H1 (cell line): ENCODE measurements around the gene LAMTOR3.
"Not testable (repeated sequence)": the region's sequence is repeated elsewhere in the genome, so short reads cannot be mapped to it uniquely, and the experiment has no call there.

Experiments
- CHD1 ChIP-seq: IDR thresholded peaks from 2 replicates; pipeline ENCODE4 v1.6.1; 2012; ENCODE audit warnings: low read depth, low read length, improper control_type of control experiment
- CHD2 ChIP-seq: IDR thresholded peaks from 2 replicates; pipeline ENCODE4 v1.6.1; 2012; ENCODE audit warnings: low read length, improper control_type of control experiment
- EP300 ChIP-seq, 2 experiments: IDR thresholded peaks; 1 replicate in 1 of 2; 2 replicates in 1 of 2; pipeline ENCODE4 v1.6.1; 2011 to 2012; ENCODE audit warnings: low read depth in 2 of 2, low read length in 2 of 2, mild to moderate bottlenecking in 2 of 2, borderline replicate concordance in 1 of 2, inconsistent platforms in 1 of 2, moderate library complexity in 1 of 2
- POLR2A ChIP-seq, 2 experiments: IDR thresholded peaks; 1 replicate in 1 of 2; 2 replicates in 1 of 2; pipeline ENCODE4 v1.6.1; 2011; ENCODE audit warnings: low read depth in 2 of 2, low read length in 2 of 2, mild to moderate bottlenecking in 2 of 2; ENCODE audit errors: control extremely low read depth in 1 of 2
- SIN3A ChIP-seq, 2 experiments: IDR thresholded peaks in 1 of 2; conservative IDR thresholded peaks in 1 of 2; 2 replicates each; pipeline ENCODE4 v1.6.1; 2011 to 2012; ENCODE audit warnings: low read length in 2 of 2, improper control_type of control experiment in 1 of 2, low read depth in 1 of 2, mild to moderate bottlenecking in 1 of 2
- SP2 ChIP-seq: IDR thresholded peaks from 2 replicates; pipeline ENCODE4 v1.6.1; 2012; ENCODE audit warnings: mild to moderate bottlenecking, low read length, inconsistent platforms
- TAF1 ChIP-seq: IDR thresholded peaks from 2 replicates; pipeline ENCODE4 v1.6.1; 2011; ENCODE audit warnings: mild to moderate bottlenecking, low read depth, low read length
- TEAD4 ChIP-seq: IDR thresholded peaks from 2 replicates; pipeline ENCODE4 v1.6.1; 2012; ENCODE audit warnings: low read depth, low read length, inconsistent platforms, mixed read lengths
- TF ChIP-seq, protein P1 (sequence below), 3 experiments: IDR thresholded peaks; 1 replicate in 2 of 3; 2 replicates in 1 of 3; pipeline versions ENCODE4 v1.5.1 to v1.6.1; 2011; ENCODE audit warnings: low read length in 3 of 3, mild to moderate bottlenecking in 3 of 3, inconsistent platforms in 2 of 3, low read depth in 1 of 3, moderate library complexity in 1 of 3; ENCODE audit not compliant: insufficient read depth in 1 of 3; ENCODE audit errors: control extremely low read depth in 1 of 3

DNA sequence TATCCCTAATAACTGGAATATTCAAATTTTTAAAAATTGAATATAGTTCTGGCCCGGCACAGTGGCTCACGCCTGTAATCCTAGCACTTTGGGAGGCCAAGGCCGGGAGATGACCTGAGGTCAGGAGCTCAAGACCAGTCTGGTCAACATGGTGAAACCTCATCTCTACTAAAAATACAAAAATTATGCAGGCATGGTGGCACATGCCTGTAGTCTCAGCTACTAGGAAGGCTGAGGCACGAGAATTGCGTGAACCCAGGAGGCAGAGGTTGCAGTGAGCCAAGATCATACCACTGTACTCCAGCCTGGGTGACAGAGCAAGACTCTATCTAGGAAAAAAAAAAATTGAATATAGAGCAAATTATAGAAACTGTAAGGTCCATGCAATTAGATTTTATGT, 64.2 kb downstream of the LAMTOR3 start:
- not testable (repeated sequence) for TF ChIP-seq SIN3A (conservative IDR thresholded peaks at IDR 0.05 in 1 of 2, IDR thresholded peaks at IDR 0.05 in 1 of 2; ENCODE audit: low read depth in 1 of 2, low read length in 2 of 2); TAF1; EP300 (IDR thresholded peaks at IDR 0.05; ENCODE audit: borderline replicate concordance in 1 of 2, low read depth in 2 of 2, low read length in 2 of 2); CHD1; CHD2; SP2; POLR2A (IDR thresholded peaks at IDR 0.05; ENCODE audit: control extremely low read depth in 1 of 2, low read depth in 2 of 2, low read length in 2 of 2); TEAD4
- TF ChIP-seq, protein P1, sequence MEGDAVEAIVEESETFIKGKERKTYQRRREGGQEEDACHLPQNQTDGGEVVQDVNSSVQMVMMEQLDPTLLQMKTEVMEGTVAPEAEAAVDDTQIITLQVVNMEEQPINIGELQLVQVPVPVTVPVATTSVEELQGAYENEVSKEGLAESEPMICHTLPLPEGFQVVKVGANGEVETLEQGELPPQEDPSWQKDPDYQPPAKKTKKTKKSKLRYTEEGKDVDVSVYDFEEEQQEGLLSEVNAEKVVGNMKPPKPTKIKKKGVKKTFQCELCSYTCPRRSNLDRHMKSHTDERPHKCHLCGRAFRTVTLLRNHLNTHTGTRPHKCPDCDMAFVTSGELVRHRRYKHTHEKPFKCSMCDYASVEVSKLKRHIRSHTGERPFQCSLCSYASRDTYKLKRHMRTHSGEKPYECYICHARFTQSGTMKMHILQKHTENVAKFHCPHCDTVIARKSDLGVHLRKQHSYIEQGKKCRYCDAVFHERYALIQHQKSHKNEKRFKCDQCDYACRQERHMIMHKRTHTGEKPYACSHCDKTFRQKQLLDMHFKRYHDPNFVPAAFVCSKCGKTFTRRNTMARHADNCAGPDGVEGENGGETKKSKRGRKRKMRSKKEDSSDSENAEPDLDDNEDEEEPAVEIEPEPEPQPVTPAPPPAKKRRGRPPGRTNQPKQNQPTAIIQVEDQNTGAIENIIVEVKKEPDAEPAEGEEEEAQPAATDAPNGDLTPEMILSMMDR (IDR thresholded peaks at IDR 0.05; ENCODE audit: control extremely low read depth in 1 of 3, insufficient read depth in 1 of 3, low read depth in 1 of 3, low read length in 3 of 3): not testable (repeated sequence)
